DND-41 (cell line): Measurements from ENCODE around the gene SLIT2.
A peak's percentile ranks its signal among the peaks of the same experiment; 100 is the strongest.

Source experiments
- ATAC-seq: fragments of 200-7000 bp; cut with Tn5 transposase; 3 replicates; pipeline ENCODE4 v1.9.1; 2021; ENCODE audit warnings: low read depth; ENCODE audit not compliant: insufficient read depth
- DNase-seq: peaks from one replicate; pipeline ENCODE4 v3.0.0-alpha.2; 2020
- H2AFZ ChIP-seq: 2 replicates; pipeline ENCODE4 v1.6.0; 2012; ENCODE audit warnings: low read depth, low read length
- H3K27ac ChIP-seq: 2 replicates; pipeline ENCODE4 v1.5.1; 2012; ENCODE audit warnings: low read length, inconsistent platforms
- H3K27me3 ChIP-seq: fragments of 200-600 bp; sonication (generic); 2 replicates; pipeline ENCODE4 v1.6.0; 2012; ENCODE audit warnings: low read length, mild to moderate bottlenecking, inconsistent platforms; ENCODE audit not compliant: insufficient read depth, poor library complexity
- H3K36me3 ChIP-seq: 2 replicates; pipeline ENCODE4 v1.5.1; 2012; ENCODE audit warnings: low read length, inconsistent platforms; ENCODE audit not compliant: insufficient read depth
- H3K4me1 ChIP-seq: 2 replicates; pipeline ENCODE4 v1.5.1; 2012; ENCODE audit warnings: mild to moderate bottlenecking, low read length; ENCODE audit not compliant: insufficient read depth
- H3K4me2 ChIP-seq: 2 replicates; pipeline ENCODE4 v1.6.0; 2012; ENCODE audit warnings: mild to moderate bottlenecking, moderate library complexity, low read length, inconsistent platforms; ENCODE audit not compliant: insufficient read depth
- H3K4me3 ChIP-seq, 2 experiments: fragments of 200-600 bp in 1 of 2; shearing (Covaris generic) in 1 of 2; 2 replicates each; pipeline ENCODE4 v1.5.1; 2012 to 2016; ENCODE audit warnings: inconsistent platforms in 2 of 2, low read length in 2 of 2, mild to moderate bottlenecking in 2 of 2, low read depth in 1 of 2, moderate library complexity in 1 of 2
- H3K79me2 ChIP-seq: 2 replicates; pipeline ENCODE4 v1.6.0; 2012; ENCODE audit warnings: low read length, inconsistent platforms; ENCODE audit not compliant: insufficient read depth
- H3K9ac ChIP-seq: 2 replicates; pipeline ENCODE4 v1.6.0; 2012; ENCODE audit warnings: low read depth, mild to moderate bottlenecking, inconsistent platforms, low read length, moderate library complexity
- H3K9me3 ChIP-seq: 2 replicates; pipeline ENCODE4 v1.5.1; 2012; ENCODE audit warnings: low read length, moderate library complexity, mild to moderate bottlenecking, inconsistent platforms; ENCODE audit not compliant: insufficient read depth, severe bottlenecking
- H4K20me1 ChIP-seq: 2 replicates; pipeline ENCODE4 v1.6.0; 2012; ENCODE audit warnings: low read length; ENCODE audit not compliant: insufficient read depth
- EZH2 ChIP-seq: IDR thresholded peaks from 3 replicates; pipeline ENCODE4 v1.6.1; 2012; ENCODE audit warnings: borderline replicate concordance, low read depth, mild to moderate bottlenecking, moderate library complexity, low read length, inconsistent platforms; ENCODE audit not compliant: severe bottlenecking
- TF ChIP-seq, protein P1 (sequence below): IDR thresholded peaks from 2 replicates; pipeline ENCODE4 v1.5.1; 2012; ENCODE audit warnings: borderline replicate concordance, low read length, moderate library complexity, mild to moderate bottlenecking; ENCODE audit not compliant: poor library complexity, severe bottlenecking; ENCODE audit errors: extremely low read depth

The SLIT2 gene

DNA sequence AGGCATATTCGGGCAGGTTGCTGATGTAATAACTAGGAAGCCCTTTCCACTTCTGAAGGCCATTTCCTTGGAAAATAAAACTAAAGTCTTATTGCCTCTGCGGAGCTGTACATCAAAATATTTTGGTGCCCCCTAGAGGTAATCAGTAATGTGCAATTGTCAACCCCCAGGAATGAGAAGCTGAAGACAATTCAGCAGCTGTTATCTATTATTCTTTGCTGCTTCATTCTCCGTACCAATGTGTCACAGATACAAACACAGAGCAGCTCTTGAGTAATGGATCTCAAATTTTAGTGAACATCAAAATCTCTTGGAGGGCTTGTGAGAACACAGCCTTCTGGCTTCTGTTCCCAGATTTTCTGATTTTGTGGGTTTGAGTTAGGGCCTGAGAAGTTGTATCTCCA lies 3.5 kb upstream of the SLIT2 start:
- DNase-seq (peak; percentile 20), ATAC-seq (peak; percentile 78)
- Histone ChIP-seq H4K20me1 (no peaks in the 10 kb centered on the region), H3K9me3 (peaks cover 3% of the 10 kb centered on the region), H2AFZ (no peak overlapping the region), H3K27ac (no peak overlapping the region), H3K79me2 (no peaks in the 10 kb centered on the region), H3K4me3 (no peak overlapping the region), H3K4me2 (no peak overlapping the region), H3K9ac (no peak overlapping the region), H3K27me3 (no peaks in the 10 kb centered on the region), H3K36me3 (no peaks in the 10 kb centered on the region), H3K4me1 (no peaks in the 10 kb centered on the region)
- no peak for TF ChIP-seq EZH2
- TF ChIP-seq, protein P1, sequence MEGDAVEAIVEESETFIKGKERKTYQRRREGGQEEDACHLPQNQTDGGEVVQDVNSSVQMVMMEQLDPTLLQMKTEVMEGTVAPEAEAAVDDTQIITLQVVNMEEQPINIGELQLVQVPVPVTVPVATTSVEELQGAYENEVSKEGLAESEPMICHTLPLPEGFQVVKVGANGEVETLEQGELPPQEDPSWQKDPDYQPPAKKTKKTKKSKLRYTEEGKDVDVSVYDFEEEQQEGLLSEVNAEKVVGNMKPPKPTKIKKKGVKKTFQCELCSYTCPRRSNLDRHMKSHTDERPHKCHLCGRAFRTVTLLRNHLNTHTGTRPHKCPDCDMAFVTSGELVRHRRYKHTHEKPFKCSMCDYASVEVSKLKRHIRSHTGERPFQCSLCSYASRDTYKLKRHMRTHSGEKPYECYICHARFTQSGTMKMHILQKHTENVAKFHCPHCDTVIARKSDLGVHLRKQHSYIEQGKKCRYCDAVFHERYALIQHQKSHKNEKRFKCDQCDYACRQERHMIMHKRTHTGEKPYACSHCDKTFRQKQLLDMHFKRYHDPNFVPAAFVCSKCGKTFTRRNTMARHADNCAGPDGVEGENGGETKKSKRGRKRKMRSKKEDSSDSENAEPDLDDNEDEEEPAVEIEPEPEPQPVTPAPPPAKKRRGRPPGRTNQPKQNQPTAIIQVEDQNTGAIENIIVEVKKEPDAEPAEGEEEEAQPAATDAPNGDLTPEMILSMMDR = peak; percentile 77

- DNase-seq (no peak), ATAC-seq (peak; percentile 54; the same call in 1 of the 3 replicates)
- H3K36me3 ChIP-seq = no peaks in the 10 kb centered on the region
- H3K9ac ChIP-seq = no peak overlapping the region
- H4K20me1 ChIP-seq = no peaks in the 10 kb centered on the region
- H3K27ac ChIP-seq = no peak overlapping the region
- TF ChIP-seq, protein P1 = peak; percentile 40
- TF ChIP-seq EZH2 = no peak
- no peak overlapping the region for H3K4me3 ChIP-seq
- no peaks in the 10 kb centered on the region for H3K4me1 ChIP-seq
- H3K27me3 ChIP-seq = no peaks in the 10 kb centered on the region
- no peaks in the 10 kb centered on the region for H3K79me2 ChIP-seq
- H2AFZ ChIP-seq = no peak overlapping the region
- H3K9me3 ChIP-seq = peaks cover 14% of the 10 kb centered on the region
- H3K4me2 ChIP-seq = no peak overlapping the region
These were observed 2.4 kb upstream of the SLIT2 start for GRCh38 chr4:20249333-20249732.

GRCh38 chr4:20251031-20251795 lies 492 bp upstream of the SLIT2 start:
- ATAC-seq (no peak), DNase-seq (no peak)
- TF ChIP-seq EZH2 = no peak
- TF ChIP-seq, protein P1 = no peak
- H3K9ac ChIP-seq = no peak overlapping the region
- H3K9me3 ChIP-seq = peaks cover 14% of the 10 kb centered on the region
- no peaks in the 10 kb centered on the region for H3K4me1 ChIP-seq
- H4K20me1 ChIP-seq = no peaks in the 10 kb centered on the region
- H3K27me3 ChIP-seq = no peaks in the 10 kb centered on the region
- no peaks in the 10 kb centered on the region for H3K36me3 ChIP-seq
- H3K4me2 ChIP-seq = no peak overlapping the region
- no peak overlapping the region for H3K4me3 ChIP-seq
- H3K79me2 ChIP-seq = no peaks in the 10 kb centered on the region
- no peak overlapping the region for H3K27ac ChIP-seq
- no peak overlapping the region for H2AFZ ChIP-seq
